Measurements from ENCODE around the gene EGF. TPM values are rescaled to one million over a fixed set of nuclear protein-coding genes. Genes with fewer than 3 reads are reported as not detected.

EGF gene
- total RNA-seq, 1 donor from 2014 or later: 0.15 TPM

GRCh38 chr4:109953556-109953955, 40.9 kb downstream of the EGF start:
- ATAC-seq: no peak

GRCh38 chr4:109955146-109955545, 42.5 kb downstream of the EGF start:
- no peak for ATAC-seq
- no peak for DNase-seq (ENCODE audit: low spot score)

More at GRCh38 chr4:109953556-109953955, 40.9 kb downstream of the EGF start:
- no peak for DNase-seq (ENCODE audit: low spot score)

GRCh38 chr4:109957227-109957626, 44.5 kb downstream of the EGF start:
- no peak for DNase-seq (ENCODE audit: low spot score)

GRCh38 chr4:109959195-109959594, 46.5 kb downstream of the EGF start:
- no peak for DNase-seq (ENCODE audit: low spot score)
- ATAC-seq: no peak

More at GRCh38 chr4:109957227-109957626, 44.5 kb downstream of the EGF start:
- no peak for ATAC-seq

- no peak for ATAC-seq
- no peak for DNase-seq (ENCODE audit: low spot score)
These were observed 49.7 kb downstream of the EGF start for GRCh38 chr4:109962401-109962800.

GRCh38 chr4:109966891-109967481, 54.3 kb downstream of the EGF start:
- DNase-seq (ENCODE audit: low spot score) (no peak), ATAC-seq (no peak)

- DNase-seq (ENCODE audit: low spot score): no peak
- no peak for ATAC-seq
These were observed 55.3 kb downstream of the EGF start for GRCh38 chr4:109967798-109968520.

- ATAC-seq: no peak
- DNase-seq (ENCODE audit: low spot score): no peak
These were observed 56.4 kb downstream of the EGF start for GRCh38 chr4:109969087-109969486.

GRCh38 chr4:109969919-109970318, 57.2 kb downstream of the EGF start:
- DNase-seq (ENCODE audit: low spot score) (no peak), ATAC-seq (peak; percentile 39)

GRCh38 chr4:109972786-109973528, 60.3 kb downstream of the EGF start:
- no peak for ATAC-seq

GRCh38 chr4:109973529-109973905, 60.8 kb downstream of the EGF start:
- ATAC-seq (no peak), DNase-seq (ENCODE audit: low spot score) (no peak)

More at GRCh38 chr4:109972786-109973528, 60.3 kb downstream of the EGF start:
- DNase-seq (ENCODE audit: low spot score): no peak

GRCh38 chr4:109976189-109976588, 63.5 kb downstream of the EGF start:
- no peak for ATAC-seq
- no peak for DNase-seq (ENCODE audit: low spot score)

- peak; percentile 77 for ATAC-seq
- DNase-seq (ENCODE audit: low spot score): no peak
These were observed 65.3 kb downstream of the EGF start for GRCh38 chr4:109977854-109978501.

GRCh38 chr4:109978704-109979454, 66.2 kb downstream of the EGF start:
- ATAC-seq (no peak), DNase-seq (ENCODE audit: low spot score) (no peak)

- no peak for DNase-seq (ENCODE audit: low spot score)
These were observed 67.4 kb downstream of the EGF start for GRCh38 chr4:109979920-109980717.

GRCh38 chr4:109981936-109982335, 69.3 kb downstream of the EGF start:
- DNase-seq (ENCODE audit: low spot score) (no peak), ATAC-seq (no peak)

More at GRCh38 chr4:109979920-109980717, 67.4 kb downstream of the EGF start:
- no peak for ATAC-seq

GRCh38 chr4:109982521-109982920, 69.8 kb downstream of the EGF start:
- DNase-seq (ENCODE audit: low spot score) (no peak), ATAC-seq (no peak)

GRCh38 chr4:109985993-109986974, 73.6 kb downstream of the EGF start:
- no peak for DNase-seq (ENCODE audit: low spot score)
- ATAC-seq: no peak

- no peak for ATAC-seq
These were observed 76.4 kb downstream of the EGF start for GRCh38 chr4:109989044-109989443.

More at GRCh38 chr4:109989044-109989443, 76.4 kb downstream of the EGF start:
- DNase-seq (ENCODE audit: low spot score): no peak
